Spleen (tissue), 7 donors: Measurements from ENCODE around the gene FMN2.

Experiments used
- POLR2A ChIP-seq, 3 donors: fragments of 450-650 bp; IDR thresholded peaks; one replicate each; pipeline ENCODE4 v1.5.1; 2017; ENCODE audit warnings: antibody characterized with exemption in 3 of 3, mild to moderate bottlenecking in 1 of 3
- POLR2AphosphoS5 ChIP-seq, 3 donors: sonication (generic); formaldehyde crosslinking; IDR thresholded peaks; one replicate each; pipeline ENCODE4 v1.5.1; 2017; ENCODE audit warnings: antibody characterized with exemption in 3 of 3
- TF ChIP-seq, protein P1 (sequence below), 11 experiments: fragments of 200-600 bp in 7 of 11; fragments of 450-650 bp in 4 of 11; sonication (generic) in 4 of 11; IDR thresholded peaks in 8 of 11; conservative IDR thresholded peaks in 3 of 11; 1 replicate in 7 of 11; 2 replicates in 4 of 11; pipeline versions ENCODE4 v1.4.0 to v1.8.0; 2016 to 2021; ENCODE audit warnings: antibody characterized with exemption in 11 of 11, inconsistent platforms in 4 of 11, mild to moderate bottlenecking in 1 of 11
- donor health status: DM: no; HTN: no; CAD: no; lungs with moderate emphysema.
- donor health status: DM: no; HTN: no; CAD: no.
- donor health status: DM: no; HTN: no; CAD: no.

DNA sequence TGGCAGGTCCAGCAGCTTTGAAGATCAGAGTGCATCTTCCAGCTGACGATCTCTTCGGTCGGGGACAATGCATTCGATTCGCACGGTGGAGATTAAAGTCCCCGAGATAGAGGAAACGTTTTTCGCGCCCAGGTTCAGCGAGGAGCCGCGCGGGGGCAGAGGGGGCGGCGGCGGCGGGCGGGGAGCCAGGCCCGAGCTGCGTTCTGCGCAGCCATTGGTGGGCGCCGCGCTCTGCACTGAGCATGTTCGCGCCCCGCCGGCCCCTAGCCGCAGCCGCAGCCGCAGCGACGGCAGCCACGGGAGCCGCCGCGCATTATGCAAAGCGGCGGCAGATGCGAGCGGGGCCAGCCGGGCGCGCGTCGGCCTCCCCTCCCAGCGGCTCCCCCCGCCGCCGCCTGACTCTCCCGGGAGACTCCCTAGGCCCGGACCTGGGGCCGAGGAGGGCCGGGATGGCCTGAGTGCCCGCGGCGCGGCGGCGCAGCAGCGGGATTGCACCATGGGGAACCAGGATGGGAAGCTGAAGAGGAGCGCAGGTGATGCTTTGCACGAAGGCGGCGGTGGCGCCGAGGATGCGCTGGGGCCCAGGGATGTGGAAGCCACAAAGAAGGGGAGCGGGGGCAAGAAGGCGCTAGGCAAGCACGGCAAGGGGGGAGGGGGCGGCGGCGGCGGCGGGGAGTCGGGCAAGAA lies at the start of gene FMN2:
- TF ChIP-seq POLR2A (IDR thresholded peaks at IDR 0.05) = no peak
- TF ChIP-seq, protein P1, sequence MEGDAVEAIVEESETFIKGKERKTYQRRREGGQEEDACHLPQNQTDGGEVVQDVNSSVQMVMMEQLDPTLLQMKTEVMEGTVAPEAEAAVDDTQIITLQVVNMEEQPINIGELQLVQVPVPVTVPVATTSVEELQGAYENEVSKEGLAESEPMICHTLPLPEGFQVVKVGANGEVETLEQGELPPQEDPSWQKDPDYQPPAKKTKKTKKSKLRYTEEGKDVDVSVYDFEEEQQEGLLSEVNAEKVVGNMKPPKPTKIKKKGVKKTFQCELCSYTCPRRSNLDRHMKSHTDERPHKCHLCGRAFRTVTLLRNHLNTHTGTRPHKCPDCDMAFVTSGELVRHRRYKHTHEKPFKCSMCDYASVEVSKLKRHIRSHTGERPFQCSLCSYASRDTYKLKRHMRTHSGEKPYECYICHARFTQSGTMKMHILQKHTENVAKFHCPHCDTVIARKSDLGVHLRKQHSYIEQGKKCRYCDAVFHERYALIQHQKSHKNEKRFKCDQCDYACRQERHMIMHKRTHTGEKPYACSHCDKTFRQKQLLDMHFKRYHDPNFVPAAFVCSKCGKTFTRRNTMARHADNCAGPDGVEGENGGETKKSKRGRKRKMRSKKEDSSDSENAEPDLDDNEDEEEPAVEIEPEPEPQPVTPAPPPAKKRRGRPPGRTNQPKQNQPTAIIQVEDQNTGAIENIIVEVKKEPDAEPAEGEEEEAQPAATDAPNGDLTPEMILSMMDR (IDR thresholded peaks at IDR 0.05 in 8 of 11, conservative IDR thresholded peaks at IDR 0.05 in 3 of 11) = no peak
- TF ChIP-seq POLR2AphosphoS5 (IDR thresholded peaks at IDR 0.05) = no peak
